HG03521 (cell line): ENCODE measurements around the gene SEZ6L.

Experiments
- ATAC-seq: cut with Tn5 transposase; IDR thresholded peaks from one replicate; pipeline ENCODE4 v1.9.1; 2021; ENCODE audit warnings: mild to moderate bottlenecking, moderate library complexity; ENCODE audit not compliant: unreplicated experiment

Gene SEZ6L

GRCh38 chr22:26291940-26292666, 122.8 kb downstream of the SEZ6L start:
- no peak for ATAC-seq

GRCh38 chr22:26292667-26292995, 123.4 kb downstream of the SEZ6L start:
- no peak for ATAC-seq

GRCh38 chr22:26295563-26296126, 126.4 kb downstream of the SEZ6L start:
- ATAC-seq = no peak

GRCh38 chr22:26298605-26299310, 129.5 kb downstream of the SEZ6L start:
- ATAC-seq = no peak

- ATAC-seq = no peak
Observed at GRCh38 chr22:26302726-26303125, 133.5 kb downstream of the SEZ6L start.

GRCh38 chr22:26303475-26303874, 134.2 kb downstream of the SEZ6L start:
- no peak for ATAC-seq

- no peak for ATAC-seq
Observed at GRCh38 chr22:26304730-26305129, 135.5 kb downstream of the SEZ6L start.

- ATAC-seq = no peak
Observed at GRCh38 chr22:26308467-26308866, 139.2 kb downstream of the SEZ6L start.

GRCh38 chr22:26310616-26311015, 141.4 kb downstream of the SEZ6L start:
- no peak for ATAC-seq

GRCh38 chr22:26313291-26313690, 144.0 kb downstream of the SEZ6L start:
- ATAC-seq = no peak

GRCh38 chr22:26314171-26314570, 144.9 kb downstream of the SEZ6L start:
- no peak for ATAC-seq

- no peak for ATAC-seq
Observed at GRCh38 chr22:26314656-26315055, 145.4 kb downstream of the SEZ6L start.

GRCh38 chr22:26316732-26317285, 147.5 kb downstream of the SEZ6L start:
- no peak for ATAC-seq

GRCh38 chr22:26318975-26319374, 149.7 kb downstream of the SEZ6L start:
- ATAC-seq = no peak

- ATAC-seq = no peak
Observed at GRCh38 chr22:26320447-26320846, 151.2 kb downstream of the SEZ6L start.

GRCh38 chr22:26321469-26321913, 152.2 kb downstream of the SEZ6L start:
- ATAC-seq = no peak

GRCh38 chr22:26322179-26322905, 153.1 kb downstream of the SEZ6L start:
- ATAC-seq = no peak

GRCh38 chr22:26323013-26323412, 153.8 kb downstream of the SEZ6L start:
- ATAC-seq = no peak

- ATAC-seq = no peak
Observed at GRCh38 chr22:26324150-26324549, 154.9 kb downstream of the SEZ6L start.

GRCh38 chr22:26325641-26326040, 156.4 kb downstream of the SEZ6L start:
- ATAC-seq = no peak

GRCh38 chr22:26326803-26327202, 157.5 kb downstream of the SEZ6L start:
- ATAC-seq = no peak
